Measurements from ENCODE around the gene NUMB. TPM values are rescaled to one million over a fixed set of nuclear protein-coding genes. Genes with fewer than 3 reads are reported as not detected.
A peak's percentile ranks its signal among the peaks of the same experiment; 100 is the strongest.

NUMB gene
- total RNA-seq, 4 donors from 2014 or later = 27.7 to 52.8 (median 34.2) TPM

- no peaks in the 10 kb centered on the region for H3K27me3 ChIP-seq
- H3K36me3 ChIP-seq = no peaks in the 10 kb centered on the region
- intact Hi-C loops (cut with DNase I) = no loop called here
- no peak for DNase-seq
- H3K4me1 ChIP-seq = peaks cover 13 to 40% (median 13%) of the 10 kb centered on the region in 3 donors
- H3K9me3 ChIP-seq = no peaks in the 10 kb centered on the region
- WGBS, 2 donors = 67 to 86% methylated on average over 3 to 5 of the region's 5 CpGs
- no peak overlapping the region for H3K4me3 ChIP-seq
- peak overlapping the region in 2 of 4 donors; percentile 21 to 77 for H3K27ac ChIP-seq
- no peak for TF ChIP-seq POLR2A (IDR thresholded peaks at IDR 0.05)
- TF ChIP-seq, protein P1, sequence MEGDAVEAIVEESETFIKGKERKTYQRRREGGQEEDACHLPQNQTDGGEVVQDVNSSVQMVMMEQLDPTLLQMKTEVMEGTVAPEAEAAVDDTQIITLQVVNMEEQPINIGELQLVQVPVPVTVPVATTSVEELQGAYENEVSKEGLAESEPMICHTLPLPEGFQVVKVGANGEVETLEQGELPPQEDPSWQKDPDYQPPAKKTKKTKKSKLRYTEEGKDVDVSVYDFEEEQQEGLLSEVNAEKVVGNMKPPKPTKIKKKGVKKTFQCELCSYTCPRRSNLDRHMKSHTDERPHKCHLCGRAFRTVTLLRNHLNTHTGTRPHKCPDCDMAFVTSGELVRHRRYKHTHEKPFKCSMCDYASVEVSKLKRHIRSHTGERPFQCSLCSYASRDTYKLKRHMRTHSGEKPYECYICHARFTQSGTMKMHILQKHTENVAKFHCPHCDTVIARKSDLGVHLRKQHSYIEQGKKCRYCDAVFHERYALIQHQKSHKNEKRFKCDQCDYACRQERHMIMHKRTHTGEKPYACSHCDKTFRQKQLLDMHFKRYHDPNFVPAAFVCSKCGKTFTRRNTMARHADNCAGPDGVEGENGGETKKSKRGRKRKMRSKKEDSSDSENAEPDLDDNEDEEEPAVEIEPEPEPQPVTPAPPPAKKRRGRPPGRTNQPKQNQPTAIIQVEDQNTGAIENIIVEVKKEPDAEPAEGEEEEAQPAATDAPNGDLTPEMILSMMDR (IDR thresholded peaks at IDR 0.05) = no peak
These were observed 9.0 kb upstream of the NUMB start for GRCh38 chr14:73467377-73467776.

DNA sequence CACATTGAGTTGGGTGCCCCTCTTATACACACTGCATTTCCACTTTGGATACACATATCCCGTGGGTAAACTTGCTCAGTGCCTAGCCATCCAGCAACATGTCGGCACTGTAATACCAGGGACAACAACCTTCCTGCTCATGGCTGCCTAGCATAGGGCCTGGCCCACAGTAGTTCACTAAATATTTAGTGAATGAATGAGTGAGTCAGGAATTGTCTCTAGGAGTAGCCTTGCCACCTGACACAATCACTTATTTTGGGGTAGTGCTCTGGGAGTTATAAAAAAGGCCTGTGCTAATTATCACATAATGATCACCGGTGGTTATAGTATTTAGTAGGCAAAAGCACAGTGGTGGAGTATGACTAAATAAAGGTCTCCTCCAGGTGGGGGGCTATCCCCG lies 8.5 kb upstream of the NUMB start:
- H3K27ac ChIP-seq = peak overlapping the region in 2 of 4 donors; percentile 77 to 85
- WGBS, 2 donors = 92 to 94% methylated on average over 4 of the region's 4 CpGs
- peaks cover 18 to 45% (median 19%) of the 10 kb centered on the region in 3 donors for H3K4me1 ChIP-seq

DNA sequence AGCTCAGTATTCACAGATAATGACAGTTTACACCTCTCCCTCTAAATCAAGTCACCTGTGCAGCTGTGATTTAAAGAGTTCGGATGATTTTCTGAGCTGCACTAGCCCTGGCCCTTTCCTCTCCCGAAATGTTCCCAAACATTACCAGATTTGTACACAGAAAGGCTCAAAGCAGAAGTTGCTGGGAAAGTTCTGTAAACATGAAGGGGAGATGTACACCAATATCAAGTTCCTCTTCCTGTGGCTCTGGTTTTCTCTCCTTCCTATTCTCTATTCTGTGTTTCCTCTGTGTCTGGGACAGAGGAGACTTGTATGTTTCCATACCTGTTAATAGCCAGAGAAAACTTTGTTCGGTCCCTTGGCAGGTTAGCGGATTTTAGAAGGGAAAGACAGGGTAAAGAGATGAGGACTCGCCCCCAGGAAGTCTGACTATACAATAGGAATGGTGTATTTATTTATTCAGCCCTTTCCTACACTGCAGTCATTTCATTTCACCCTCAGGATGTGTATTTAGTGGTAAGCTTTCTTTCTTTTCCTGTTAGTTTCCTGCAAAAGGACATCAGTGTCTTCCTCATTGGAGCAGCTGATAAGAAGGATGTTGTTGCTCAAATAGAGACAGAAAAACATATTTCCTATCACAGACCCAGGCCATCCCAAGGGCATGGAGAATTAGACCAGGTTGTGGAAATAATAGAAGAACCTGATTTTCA lies 7.6 kb upstream of the NUMB start:
- TF ChIP-seq POLR2A (IDR thresholded peaks at IDR 0.05) = no peak
- TF ChIP-seq, protein P1 (IDR thresholded peaks at IDR 0.05) = no peak
- WGBS, 2 donors = 42 to 50% methylated on average over 5 of the region's 5 CpGs
- intact Hi-C loops (cut with DNase I) = no loop called here
- Histone ChIP-seq H3K4me1 (peaks cover 25 to 54% (median 26%) of the 10 kb centered on the region in 3 donors), H3K36me3 (no peaks in the 10 kb centered on the region), H3K4me3 (peak overlapping the region in 3 of 4 donors; percentile 5 to 22 (median 6)), H3K9me3 (no peaks in the 10 kb centered on the region), H3K27me3 (no peaks in the 10 kb centered on the region), H3K27ac (peak overlapping the region; percentile 52 to 85 (median 78))
- no peak for DNase-seq

More for the DNA sequence above, 8.5 kb upstream of the NUMB start:
- H3K9me3 ChIP-seq = no peaks in the 10 kb centered on the region
- no peak overlapping the region for H3K4me3 ChIP-seq
- intact Hi-C loops (cut with DNase I) = no loop called here
- no peaks in the 10 kb centered on the region for H3K27me3 ChIP-seq
- TF ChIP-seq, protein P1 (IDR thresholded peaks at IDR 0.05) = no peak
- no peak for TF ChIP-seq POLR2A (IDR thresholded peaks at IDR 0.05)
- no peak for DNase-seq
- H3K36me3 ChIP-seq = no peaks in the 10 kb centered on the region

DNA sequence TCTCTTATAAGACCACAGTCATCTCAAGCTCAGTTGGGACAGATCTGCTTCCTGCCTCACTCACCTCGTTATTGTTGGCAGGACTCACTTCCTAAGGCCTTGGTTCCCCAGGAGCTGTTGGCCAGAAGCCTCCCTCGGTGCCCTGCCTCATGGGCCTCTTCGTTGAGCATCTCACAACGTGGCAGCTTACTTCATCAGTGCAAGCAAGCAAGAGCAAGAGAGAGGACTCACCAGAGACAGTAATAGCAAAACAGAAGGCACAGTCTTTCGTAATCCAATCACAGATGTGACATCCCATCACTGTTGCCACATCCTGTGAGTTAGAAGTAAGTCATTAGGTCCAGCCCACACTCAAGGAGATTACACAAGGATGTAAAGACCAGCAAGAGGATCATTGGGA lies 5.1 kb upstream of the NUMB start:
- 27 to 35% methylated on average over 4 to 5 of the region's 5 CpGs for WGBS, 2 donors
- Histone ChIP-seq H3K27me3 (no peaks in the 10 kb centered on the region), H3K4me1 (peaks cover 28 to 77% (median 35%) of the 10 kb centered on the region in 3 donors), H3K36me3 (no peaks in the 10 kb centered on the region), H3K9me3 (no peaks in the 10 kb centered on the region), H3K4me3 (peak overlapping the region in 1 of 4 donors; percentile 1), H3K27ac (peak overlapping the region in 3 of 4 donors; percentile 77 to 80 (median 79))
- intact Hi-C loops (cut with DNase I) = no loop called here
- TF ChIP-seq, protein P1 (IDR thresholded peaks at IDR 0.05) = no peak
- TF ChIP-seq POLR2A (IDR thresholded peaks at IDR 0.05) = no peak
- DNase-seq = no peak

DNA sequence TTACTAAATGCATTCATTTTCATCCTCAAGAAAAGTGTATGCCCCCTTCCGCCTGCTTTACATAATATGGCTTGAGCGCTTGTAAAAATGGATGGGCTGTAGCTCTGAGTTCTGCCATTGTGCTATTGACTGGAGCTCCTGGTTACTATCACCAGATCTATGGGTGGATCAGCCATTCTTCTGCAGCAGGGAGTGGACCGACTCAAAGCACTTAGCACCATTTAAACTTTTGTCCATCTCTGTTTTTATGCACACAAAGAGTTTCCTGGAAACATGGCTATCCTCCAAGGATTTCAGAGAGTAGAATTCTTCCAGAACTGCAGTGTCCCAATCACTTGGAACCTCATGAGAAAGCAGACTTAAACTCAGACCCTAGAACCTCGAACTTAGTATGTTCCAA lies 4.5 kb upstream of the NUMB start:
- Histone ChIP-seq H3K9me3 (no peaks in the 10 kb centered on the region), H3K36me3 (no peaks in the 10 kb centered on the region), H3K4me1 (peaks cover 28 to 77% (median 35%) of the 10 kb centered on the region in 3 donors), H3K27me3 (no peaks in the 10 kb centered on the region), H3K27ac (peak overlapping the region; percentile 56 to 80 (median 78)), H3K4me3 (peak overlapping the region in 1 of 4 donors; percentile 1)
- TF ChIP-seq, protein P1 (IDR thresholded peaks at IDR 0.05) = no peak
- no peak for TF ChIP-seq POLR2A (IDR thresholded peaks at IDR 0.05)
- no peak for DNase-seq
- 50 to 51% methylated on average over 4 of the region's 4 CpGs for WGBS, 2 donors
- intact Hi-C loops (cut with DNase I) = no loop called here
